H9 (cell line): ENCODE measurements around the gene MEF2A. TPM values are rescaled to one million over a fixed set of nuclear protein-coding genes. Genes with fewer than 3 reads are reported as not detected.

Source experiments
- DNase-seq: peaks from one replicate; pipeline ENCODE4 v3.0.0-alpha.2; 2017
- H2AFZ ChIP-seq: one replicate; pipeline ENCODE4 v1.6.1; 2013; ENCODE audit warnings: mild to moderate bottlenecking, low read length, control low read depth, moderate library complexity
- H2AK5ac ChIP-seq: 2 replicates; pipeline ENCODE4 v1.6.1; 2013; ENCODE audit warnings: low read length, control low read depth, mixed read lengths; ENCODE audit not compliant: insufficient read length
- H2BK120ac ChIP-seq: one replicate; pipeline ENCODE4 v1.6.1; 2013; ENCODE audit warnings: low read depth, mild to moderate bottlenecking, low read length, control low read depth, inconsistent platforms; ENCODE audit not compliant: poor library complexity, severe bottlenecking
- H2BK12ac ChIP-seq: 2 replicates; pipeline ENCODE4 v1.6.1; 2013; ENCODE audit warnings: low read length, control low read depth, mixed read lengths, low read depth; ENCODE audit not compliant: insufficient read length
- H2BK15ac ChIP-seq: 2 replicates; pipeline ENCODE4 v1.6.1; 2013; ENCODE audit warnings: low read depth, low read length, control low read depth
- H2BK20ac ChIP-seq: one replicate; pipeline ENCODE4 v1.6.1; 2013; ENCODE audit warnings: low read depth, mild to moderate bottlenecking, low read length, control low read depth, inconsistent platforms; ENCODE audit not compliant: poor library complexity, severe bottlenecking
- H2BK5ac ChIP-seq: 2 replicates; pipeline ENCODE4 v1.6.1; 2013; ENCODE audit warnings: low read length, control low read depth, mixed read lengths; ENCODE audit not compliant: insufficient read length
- H3K14ac ChIP-seq: 2 replicates; pipeline ENCODE4 v1.6.1; 2013; ENCODE audit warnings: low read length, control low read depth; ENCODE audit not compliant: insufficient read depth
- H3K18ac ChIP-seq: 2 replicates; pipeline ENCODE4 v1.6.1; 2013; ENCODE audit warnings: low read depth, mild to moderate bottlenecking, mixed read lengths, low read length, control low read depth; ENCODE audit not compliant: insufficient read length
- H3K23ac ChIP-seq: 2 replicates; pipeline ENCODE4 v1.6.1; 2013; ENCODE audit warnings: low read length, control low read depth, mixed read lengths, low read depth; ENCODE audit not compliant: insufficient read length
- H3K23me2 ChIP-seq: 2 replicates; pipeline ENCODE4 v1.6.1; 2013; ENCODE audit warnings: low read depth, mild to moderate bottlenecking, mixed read lengths, low read length, control low read depth; ENCODE audit not compliant: insufficient read length, poor library complexity, severe bottlenecking
- H3K27ac ChIP-seq: 2 replicates; pipeline ENCODE4 v1.5.1; 2013; ENCODE audit warnings: low read length, control low read depth, mixed read lengths, low read depth; ENCODE audit not compliant: insufficient read length
- H3K27me3 ChIP-seq: 2 replicates; pipeline ENCODE4 v1.6.1; 2013; ENCODE audit warnings: low read length, control low read depth, inconsistent platforms; ENCODE audit not compliant: insufficient read depth
- H3K4ac ChIP-seq: 2 replicates; pipeline ENCODE4 v1.6.1; 2013; ENCODE audit warnings: low read depth, mild to moderate bottlenecking, control low read depth, inconsistent platforms, low read length, moderate library complexity
- H3K4me1 ChIP-seq: 2 replicates; pipeline ENCODE4 v1.6.1; 2013; ENCODE audit warnings: low read length, control low read depth, inconsistent platforms; ENCODE audit not compliant: insufficient read depth
- H3K4me2 ChIP-seq: 2 replicates; pipeline ENCODE4 v1.6.1; 2013; ENCODE audit warnings: low read length, control low read depth, mixed read lengths; ENCODE audit not compliant: insufficient read length, insufficient read depth
- H3K56ac ChIP-seq: 2 replicates; pipeline ENCODE4 v1.6.1; 2013; ENCODE audit warnings: low read depth, mild to moderate bottlenecking, mixed read lengths, low read length, control low read depth; ENCODE audit not compliant: insufficient read length
- H3K79me1 ChIP-seq: 2 replicates; pipeline ENCODE4 v1.6.1; 2013; ENCODE audit warnings: low read depth, mild to moderate bottlenecking, moderate library complexity, low read length, control low read depth, inconsistent platforms; ENCODE audit not compliant: insufficient read depth, poor library complexity, severe bottlenecking
- H3K79me2 ChIP-seq: 2 replicates; pipeline ENCODE4 v1.6.1; 2013; ENCODE audit warnings: low read length, control low read depth, inconsistent platforms; ENCODE audit not compliant: insufficient read depth
- H3K9ac ChIP-seq: 2 replicates; pipeline ENCODE4 v1.6.1; 2013; ENCODE audit warnings: low read length, control low read depth, mixed read lengths; ENCODE audit not compliant: insufficient read length; ENCODE audit errors: extremely low read depth
- H3K9me3 ChIP-seq: one replicate; pipeline ENCODE4 v1.6.1; 2013; ENCODE audit warnings: low read depth, low read length, inconsistent platforms; ENCODE audit not compliant: control insufficient read depth
- H3T11ph ChIP-seq: one replicate; pipeline ENCODE4 v1.6.1; 2013; ENCODE audit warnings: mild to moderate bottlenecking, low read length, control low read depth, inconsistent platforms
- H4K20me1 ChIP-seq: one replicate; pipeline ENCODE4 v1.6.1; 2013; ENCODE audit not compliant: control insufficient read depth, insufficient read length, insufficient read depth
- H4K5ac ChIP-seq: 2 replicates; pipeline ENCODE4 v1.6.1; 2013; ENCODE audit warnings: low read depth, mild to moderate bottlenecking, mixed read lengths, low read length, control low read depth; ENCODE audit not compliant: insufficient read length
- H4K8ac ChIP-seq: replicated peaks from 2 replicates; pipeline ENCODE4 v1.6.1; 2013; ENCODE audit warnings: low read length, control low read depth, mixed read lengths, low read depth; ENCODE audit not compliant: insufficient read length
- H4K91ac ChIP-seq: 2 replicates; pipeline ENCODE4 v1.6.1; 2013; ENCODE audit warnings: low read depth, mild to moderate bottlenecking, moderate library complexity, mixed read lengths, low read length, control low read depth; ENCODE audit not compliant: insufficient read length
- H3K27ac Mint-ChIP-seq, 3 experiments: 2 replicates in 2 of 3; 3 replicates in 1 of 3; pipeline ENCODE4 v1.8.0; 2020 to 2021; ENCODE audit warnings: mixed read lengths in 3 of 3, mild to moderate bottlenecking in 1 of 3, moderate library complexity in 1 of 3
- H3K27me3 Mint-ChIP-seq: 2 replicates; pipeline ENCODE4 v1.8.0; 2021; ENCODE audit warnings: low read depth, mild to moderate bottlenecking, moderate library complexity, mixed read lengths
- H3K36me3 Mint-ChIP-seq, 3 experiments: 2 replicates in 2 of 3; 3 replicates in 1 of 3; pipeline ENCODE4 v1.8.0; 2020 to 2021; ENCODE audit warnings: low read depth in 3 of 3, mixed read lengths in 3 of 3; ENCODE audit not compliant: insufficient read depth in 1 of 3
- H3K4me1 Mint-ChIP-seq, 2 experiments: 2 replicates each; pipeline ENCODE4 v1.8.0; 2020; ENCODE audit warnings: mixed read lengths in 2 of 2
- H3K4me3 Mint-ChIP-seq, 2 experiments: 2 replicates in 1 of 2; 3 replicates in 1 of 2; pipeline ENCODE4 v1.8.0; 2020 to 2021; ENCODE audit warnings: mild to moderate bottlenecking in 2 of 2, mixed read lengths in 2 of 2, moderate library complexity in 1 of 2
- H3K9me3 Mint-ChIP-seq, 2 experiments: 2 replicates in 1 of 2; 3 replicates in 1 of 2; pipeline ENCODE4 v1.8.0; 2020; ENCODE audit warnings: mild to moderate bottlenecking in 2 of 2, mixed read lengths in 2 of 2, moderate library complexity in 1 of 2
- CTCF ChIP-seq: fragments of 200-600 bp; sonication (generic); conservative IDR thresholded peaks from 3 replicates; pipeline ENCODE4 v1.8.0; 2021; ENCODE audit warnings: antibody characterized with exemption, mild to moderate bottlenecking
- WGBS: extraction: QIAGEN DNeasy Blood & Tissue Kit; methylation state at CpG from one replicate; pipeline ENCODE4 v1.1.7; 2013; ENCODE audit warnings: missing lambda C conversion rate, low lambda C conversion rate, mixed read lengths; ENCODE audit not compliant: insufficient read length; ENCODE audit errors: extremely low coverage; 5-methylcytosine and 5-hydroxymethylcytosine counted together
- total RNA-seq: library from RNA; stranded (reverse); gene quantifications from 2 replicates; pipeline ENCODE4 v1.2.1, GENCODE V29; 2021

The MEF2A gene
- total RNA-seq, 1 experiment from 2014 or later, result 20.7 TPM

GRCh38 chr15:99668533-99669182 lies 102.9 kb downstream of the MEF2A start:
- H3K9ac ChIP-seq, result no peak overlapping the region
- no peak overlapping the region for H2AFZ ChIP-seq
- Mint-ChIP-seq H3K27me3 (no peaks in the 10 kb centered on the region), H3K4me3 (no peak overlapping the region), H3K27ac (peak overlapping the region in 1 of 3 experiments; percentile 49; a peak in 1 of 7 replicates), H3K4me1 (no peaks in the 10 kb centered on the region), H3K9me3 (peaks cover 0 to 3% of the 10 kb centered on the region in 2 experiments; a peak in 1 of 5 replicates), H3K36me3 (peaks cover 5 to 15% (median 13%) of the 10 kb centered on the region in 3 experiments; a peak in 6 of 7 replicates)
- TF ChIP-seq CTCF, result no peak
- no peak overlapping the region for H3K27ac ChIP-seq
- no peak overlapping the region for H4K5ac ChIP-seq
- no peaks in the 10 kb centered on the region for H3K79me1 ChIP-seq
- no peaks in the 10 kb centered on the region for H4K20me1 ChIP-seq
- H3K4me2 ChIP-seq, result no peak overlapping the region
- H3K4me1 ChIP-seq, result no peaks in the 10 kb centered on the region
- H3K4ac ChIP-seq, result no peak overlapping the region
- no peak overlapping the region for H2BK15ac ChIP-seq
- H3K79me2 ChIP-seq, result no peaks in the 10 kb centered on the region
- H3K27me3 ChIP-seq, result no peaks in the 10 kb centered on the region
- no peak overlapping the region for H3K23ac ChIP-seq
- H4K8ac ChIP-seq, result no peak overlapping the region
- H2BK20ac ChIP-seq, result no peak overlapping the region
- H2BK12ac ChIP-seq, result no peak overlapping the region
- no peak overlapping the region for H3K56ac ChIP-seq
- no peak overlapping the region for H4K91ac ChIP-seq
- WGBS, result no CpG with 5 or more reads among the region's 2 CpGs
- no peak overlapping the region for H3K14ac ChIP-seq
- H2BK5ac ChIP-seq, result no peak overlapping the region
- H2AK5ac ChIP-seq, result no peak overlapping the region
- H3K18ac ChIP-seq, result no peak overlapping the region
- H3K23me2 ChIP-seq, result no peaks in the 10 kb centered on the region
- no peak overlapping the region for H3T11ph ChIP-seq
- DNase-seq, result no peak
- H3K9me3 ChIP-seq, result no peaks in the 10 kb centered on the region
- no peak overlapping the region for H2BK120ac ChIP-seq
